Peyer's patch (tissue), 4 donors: ENCODE results near the gene RPS16.

Source experiments
- CTCF ChIP-seq, 6 experiments: fragments of 450-650 bp in 4 of 6; fragments of 200-600 bp in 2 of 6; sonication (generic) in 1 of 6; IDR thresholded peaks; one replicate each; pipeline ENCODE4 v1.5.1; 2017 to 2019; ENCODE audit warnings: antibody characterized with exemption in 6 of 6, mild to moderate bottlenecking in 3 of 6, moderate library complexity in 1 of 6
- POLR2A ChIP-seq, 2 donors: fragments of 450-650 bp; IDR thresholded peaks; one replicate each; pipeline ENCODE4 v1.5.1; 2017; ENCODE audit warnings: antibody characterized with exemption in 2 of 2, mild to moderate bottlenecking in 2 of 2, moderate library complexity in 2 of 2

- TF ChIP-seq CTCF (IDR thresholded peaks at IDR 0.05) (no peak), POLR2A (IDR thresholded peaks at IDR 0.05) (peak; percentile 47)
These were observed 27.9 kb downstream of the RPS16 start for GRCh38 chr19:39407660-39408391.
